DND-41 (cell line): ENCODE data around the gene COX5A.
A peak's percentile ranks its signal among the peaks of the same experiment; 100 is the strongest.
"Not testable (repeated sequence)": the region's sequence is repeated elsewhere in the genome, so short reads cannot be mapped to it uniquely, and the experiment has no call there.

ENCODE experiments used
- ATAC-seq: fragments of 200-7000 bp; cut with Tn5 transposase; 3 replicates; pipeline ENCODE4 v1.9.1; 2021; ENCODE audit warnings: low read depth; ENCODE audit not compliant: insufficient read depth
- DNase-seq: peaks from one replicate; pipeline ENCODE4 v3.0.0-alpha.2; 2020
- H2AFZ ChIP-seq: 2 replicates; pipeline ENCODE4 v1.6.0; 2012; ENCODE audit warnings: low read depth, low read length
- H3K27ac ChIP-seq: 2 replicates; pipeline ENCODE4 v1.5.1; 2012; ENCODE audit warnings: low read length, inconsistent platforms
- H3K27me3 ChIP-seq: fragments of 200-600 bp; sonication (generic); 2 replicates; pipeline ENCODE4 v1.6.0; 2012; ENCODE audit warnings: low read length, mild to moderate bottlenecking, inconsistent platforms; ENCODE audit not compliant: insufficient read depth, poor library complexity
- H3K36me3 ChIP-seq: 2 replicates; pipeline ENCODE4 v1.5.1; 2012; ENCODE audit warnings: low read length, inconsistent platforms; ENCODE audit not compliant: insufficient read depth
- H3K4me1 ChIP-seq: 2 replicates; pipeline ENCODE4 v1.5.1; 2012; ENCODE audit warnings: mild to moderate bottlenecking, low read length; ENCODE audit not compliant: insufficient read depth
- H3K4me2 ChIP-seq: 2 replicates; pipeline ENCODE4 v1.6.0; 2012; ENCODE audit warnings: mild to moderate bottlenecking, moderate library complexity, low read length, inconsistent platforms; ENCODE audit not compliant: insufficient read depth
- H3K4me3 ChIP-seq, 2 experiments: fragments of 200-600 bp in 1 of 2; shearing (Covaris generic) in 1 of 2; 2 replicates each; pipeline ENCODE4 v1.5.1; 2012 to 2016; ENCODE audit warnings: inconsistent platforms in 2 of 2, low read length in 2 of 2, mild to moderate bottlenecking in 2 of 2, low read depth in 1 of 2, moderate library complexity in 1 of 2
- H3K79me2 ChIP-seq: 2 replicates; pipeline ENCODE4 v1.6.0; 2012; ENCODE audit warnings: low read length, inconsistent platforms; ENCODE audit not compliant: insufficient read depth
- H3K9ac ChIP-seq: 2 replicates; pipeline ENCODE4 v1.6.0; 2012; ENCODE audit warnings: low read depth, mild to moderate bottlenecking, inconsistent platforms, low read length, moderate library complexity
- H3K9me3 ChIP-seq: 2 replicates; pipeline ENCODE4 v1.5.1; 2012; ENCODE audit warnings: low read length, moderate library complexity, mild to moderate bottlenecking, inconsistent platforms; ENCODE audit not compliant: insufficient read depth, severe bottlenecking
- H4K20me1 ChIP-seq: 2 replicates; pipeline ENCODE4 v1.6.0; 2012; ENCODE audit warnings: low read length; ENCODE audit not compliant: insufficient read depth
- EZH2 ChIP-seq: IDR thresholded peaks from 3 replicates; pipeline ENCODE4 v1.6.1; 2012; ENCODE audit warnings: borderline replicate concordance, low read depth, mild to moderate bottlenecking, moderate library complexity, low read length, inconsistent platforms; ENCODE audit not compliant: severe bottlenecking
- TF ChIP-seq, protein P1 (sequence below): IDR thresholded peaks from 2 replicates; pipeline ENCODE4 v1.5.1; 2012; ENCODE audit warnings: borderline replicate concordance, low read length, moderate library complexity, mild to moderate bottlenecking; ENCODE audit not compliant: poor library complexity, severe bottlenecking; ENCODE audit errors: extremely low read depth

The COX5A gene

DNA sequence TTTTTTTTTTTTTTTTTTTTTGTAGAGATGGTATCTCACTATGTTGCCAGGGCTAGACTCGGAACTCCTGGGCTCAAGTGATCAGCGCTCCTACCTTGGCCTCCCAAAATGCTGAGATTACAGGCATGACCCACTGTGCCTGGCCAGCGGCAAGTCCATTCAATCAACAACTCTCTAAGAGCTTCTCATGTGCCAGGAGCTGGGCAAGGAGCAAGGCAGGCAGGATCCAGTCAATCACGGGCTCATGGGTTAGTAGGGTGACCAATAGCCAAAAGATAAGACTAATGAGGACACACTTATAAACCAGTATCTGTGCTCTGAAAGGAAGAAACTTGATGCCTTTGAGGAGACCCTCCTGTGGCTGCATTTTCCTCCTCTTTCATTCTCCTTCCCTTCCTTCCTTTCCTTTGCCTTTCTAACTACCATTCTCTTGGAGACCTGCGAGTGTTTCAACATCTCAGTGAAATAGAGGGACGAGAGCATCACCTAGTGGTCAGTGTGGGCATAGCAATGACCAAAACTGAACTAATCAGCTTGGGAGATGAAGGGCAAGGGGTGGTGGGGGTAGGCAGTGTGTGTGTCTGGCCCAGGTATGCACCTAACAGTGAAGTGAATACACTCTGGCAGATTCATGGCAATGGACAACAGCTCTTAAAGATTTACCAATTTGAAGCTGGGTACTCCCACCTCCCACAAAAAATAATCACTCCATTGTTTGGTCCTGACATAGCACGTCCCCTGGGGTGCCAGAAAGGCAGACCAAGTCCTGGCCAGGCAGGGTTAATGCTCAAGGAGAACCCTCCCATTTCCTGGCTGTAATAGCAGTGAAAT, 12.4 kb upstream of the COX5A start:
- Histone ChIP-seq H3K9me3 (no peaks in the 10 kb centered on the region), H3K27me3 (no peaks in the 10 kb centered on the region), H3K4me2 (no peak overlapping the region), H3K79me2 (no peaks in the 10 kb centered on the region), H3K4me1 (no peaks in the 10 kb centered on the region), H2AFZ (no peak overlapping the region), H3K9ac (no peak overlapping the region), H4K20me1 (no peaks in the 10 kb centered on the region), H3K36me3 (no peaks in the 10 kb centered on the region), H3K4me3 (no peak overlapping the region), H3K27ac (no peak overlapping the region)
- TF ChIP-seq, protein P1, sequence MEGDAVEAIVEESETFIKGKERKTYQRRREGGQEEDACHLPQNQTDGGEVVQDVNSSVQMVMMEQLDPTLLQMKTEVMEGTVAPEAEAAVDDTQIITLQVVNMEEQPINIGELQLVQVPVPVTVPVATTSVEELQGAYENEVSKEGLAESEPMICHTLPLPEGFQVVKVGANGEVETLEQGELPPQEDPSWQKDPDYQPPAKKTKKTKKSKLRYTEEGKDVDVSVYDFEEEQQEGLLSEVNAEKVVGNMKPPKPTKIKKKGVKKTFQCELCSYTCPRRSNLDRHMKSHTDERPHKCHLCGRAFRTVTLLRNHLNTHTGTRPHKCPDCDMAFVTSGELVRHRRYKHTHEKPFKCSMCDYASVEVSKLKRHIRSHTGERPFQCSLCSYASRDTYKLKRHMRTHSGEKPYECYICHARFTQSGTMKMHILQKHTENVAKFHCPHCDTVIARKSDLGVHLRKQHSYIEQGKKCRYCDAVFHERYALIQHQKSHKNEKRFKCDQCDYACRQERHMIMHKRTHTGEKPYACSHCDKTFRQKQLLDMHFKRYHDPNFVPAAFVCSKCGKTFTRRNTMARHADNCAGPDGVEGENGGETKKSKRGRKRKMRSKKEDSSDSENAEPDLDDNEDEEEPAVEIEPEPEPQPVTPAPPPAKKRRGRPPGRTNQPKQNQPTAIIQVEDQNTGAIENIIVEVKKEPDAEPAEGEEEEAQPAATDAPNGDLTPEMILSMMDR = peak; percentile 99
- no peak for TF ChIP-seq EZH2
- ATAC-seq (peak; percentile 92), DNase-seq (peak; percentile 77)

DNA sequence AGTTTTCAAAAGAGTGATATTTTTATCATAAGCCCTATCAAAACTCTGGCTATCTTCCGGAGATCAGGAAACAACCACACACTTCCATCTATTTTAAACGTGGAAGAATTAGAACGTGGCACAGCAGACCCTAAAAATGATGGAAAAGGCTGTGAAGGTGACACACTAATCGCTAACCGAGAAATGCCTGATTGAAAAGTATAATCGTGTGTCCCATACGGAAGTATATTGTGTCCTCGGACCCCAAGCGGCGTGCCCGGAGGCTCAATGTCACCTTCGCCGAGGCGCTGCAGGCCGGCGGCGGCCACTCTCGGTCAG, 642 bp downstream of the COX5A start:
- DNase-seq = no peak
- no peaks in the 10 kb centered on the region; the same call in 1 of the 2 replicates for H4K20me1 ChIP-seq

DNA sequence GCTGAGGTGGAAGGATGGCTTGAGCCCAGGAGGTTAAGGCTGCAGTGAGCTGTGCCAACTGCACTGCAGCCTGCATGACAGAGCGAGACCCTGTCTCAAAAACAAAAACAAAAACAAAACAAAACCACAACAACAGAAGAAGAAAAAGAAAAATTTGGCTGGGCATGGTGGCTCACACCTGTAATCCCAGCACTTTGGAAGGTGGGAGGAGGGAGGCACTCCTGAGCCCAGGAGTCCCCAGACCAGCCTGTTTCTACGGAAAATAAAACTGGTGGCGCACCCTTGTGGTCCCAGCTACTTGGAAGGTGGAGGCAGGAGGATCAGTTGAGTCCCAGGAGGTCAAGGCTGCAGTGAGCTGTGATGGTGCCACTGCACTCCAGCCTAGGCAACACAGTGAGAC, 2.7 kb downstream of the COX5A start:
- H3K27me3 ChIP-seq, H3K36me3 ChIP-seq, ATAC-seq, DNase-seq, H3K9me3 ChIP-seq, H3K4me3 ChIP-seq, H4K20me1 ChIP-seq, H3K27ac ChIP-seq, H3K9ac ChIP-seq, H2AFZ ChIP-seq: not testable (repeated sequence)
- peaks cover 72% of the 10 kb centered on the region for H3K79me2 ChIP-seq
- TF ChIP-seq, protein P1 = peak; percentile 26
- peaks cover 32% of the 10 kb centered on the region for H3K4me1 ChIP-seq
- peak overlapping the region; percentile 41; the same call in 1 of the 2 replicates for H3K4me2 ChIP-seq

More for the DNA sequence above, 642 bp downstream of the COX5A start:
- Histone ChIP-seq H3K27ac (peak overlapping the region; percentile 80), H3K27me3 (no peaks in the 10 kb centered on the region), H3K36me3 (peaks cover 3% of the 10 kb centered on the region), H3K79me2 (peaks cover 56% of the 10 kb centered on the region), H3K4me2 (peak overlapping the region; percentile 72), H3K4me3 (peak overlapping the region; percentile 34 to 81), H2AFZ (peak overlapping the region; percentile 86), H3K9ac (peak overlapping the region; percentile 93), H3K4me1 (peaks cover 32% of the 10 kb centered on the region), H3K9me3 (no peaks in the 10 kb centered on the region)
- ATAC-seq = peak; percentile 20
- TF ChIP-seq, protein P1 = no peak
- no peak for TF ChIP-seq EZH2
